ENCODE results near the gene AKAP4.

GRCh38 chrX:50165727-50166126 lies 35.1 kb downstream of the AKAP4 start:
- TF ChIP-seq ZKSCAN1 (IDR thresholded peaks at IDR 0.05; ENCODE audit: low read length), result no peak
- no peak for TF ChIP-seq ZFP62 (CRISPR knock-in tag; IDR thresholded peaks at IDR 0.05)
- no peak for TF ChIP-seq CTCF (CRISPR knock-in tag; IDR thresholded peaks at IDR 0.05)
- TF ChIP-seq ZFP36L2 (CRISPR knock-in tag; IDR thresholded peaks at IDR 0.05), result no peak
- no peak for TF ChIP-seq FLYWCH1 (CRISPR knock-in tag; IDR thresholded peaks at IDR 0.05)
- no peak for TF ChIP-seq E2F1 (CRISPR knock-in tag; IDR thresholded peaks at IDR 0.05)
- TF ChIP-seq HMGXB3 (CRISPR knock-in tag; IDR thresholded peaks at IDR 0.05; ENCODE audit: borderline replicate concordance), result no peak
